Nephron progenitor cell (in vitro differentiated cells): ENCODE results near the gene MYOZ3.
A peak's percentile ranks its signal among the peaks of the same experiment; 100 is the strongest.

Experiments used
- DNase-seq: peaks from one replicate; pipeline ENCODE4 v3.0.0; 2021
- H3K27ac Mint-ChIP-seq: 2 replicates; pipeline ENCODE4 v1.8.0; 2021; ENCODE audit warnings: mild to moderate bottlenecking, moderate library complexity, mixed read lengths
- H3K27me3 Mint-ChIP-seq: 2 replicates; pipeline ENCODE4 v1.8.0; 2021; ENCODE audit warnings: mild to moderate bottlenecking, low read depth, mixed read lengths; ENCODE audit not compliant: poor library complexity
- H3K36me3 Mint-ChIP-seq: 2 replicates; pipeline ENCODE4 v1.8.0; 2021; ENCODE audit warnings: low read depth, mixed read lengths
- H3K4me1 Mint-ChIP-seq: 2 replicates; pipeline ENCODE4 v1.8.0; 2021; ENCODE audit warnings: mixed read lengths
- H3K4me3 Mint-ChIP-seq: 2 replicates; pipeline ENCODE4 v1.8.0; 2021; ENCODE audit warnings: mild to moderate bottlenecking, moderate library complexity, mixed read lengths
- H3K9me3 Mint-ChIP-seq: 2 replicates; pipeline ENCODE4 v1.8.0; 2021; ENCODE audit warnings: mild to moderate bottlenecking, moderate library complexity, mixed read lengths
- TF ChIP-seq, protein P1 (sequence below): fragments of 200-600 bp; sonication (generic); IDR thresholded peaks from 2 replicates; pipeline ENCODE4 v1.5.0; 2021; ENCODE audit warnings: antibody characterized with exemption

MYOZ3 gene

GRCh38 chr5:150670948-150671310, 9.9 kb downstream of the MYOZ3 start:
- Mint-ChIP-seq H3K27ac (no peak overlapping the region), H3K9me3 (peaks cover 5% of the 10 kb centered on the region), H3K36me3 (peaks cover 5% of the 10 kb centered on the region), H3K27me3 (peaks cover 17% of the 10 kb centered on the region), H3K4me3 (peak overlapping the region; percentile 79), H3K4me1 (peaks cover 35% of the 10 kb centered on the region)
- no peak for DNase-seq
- TF ChIP-seq, protein P1, sequence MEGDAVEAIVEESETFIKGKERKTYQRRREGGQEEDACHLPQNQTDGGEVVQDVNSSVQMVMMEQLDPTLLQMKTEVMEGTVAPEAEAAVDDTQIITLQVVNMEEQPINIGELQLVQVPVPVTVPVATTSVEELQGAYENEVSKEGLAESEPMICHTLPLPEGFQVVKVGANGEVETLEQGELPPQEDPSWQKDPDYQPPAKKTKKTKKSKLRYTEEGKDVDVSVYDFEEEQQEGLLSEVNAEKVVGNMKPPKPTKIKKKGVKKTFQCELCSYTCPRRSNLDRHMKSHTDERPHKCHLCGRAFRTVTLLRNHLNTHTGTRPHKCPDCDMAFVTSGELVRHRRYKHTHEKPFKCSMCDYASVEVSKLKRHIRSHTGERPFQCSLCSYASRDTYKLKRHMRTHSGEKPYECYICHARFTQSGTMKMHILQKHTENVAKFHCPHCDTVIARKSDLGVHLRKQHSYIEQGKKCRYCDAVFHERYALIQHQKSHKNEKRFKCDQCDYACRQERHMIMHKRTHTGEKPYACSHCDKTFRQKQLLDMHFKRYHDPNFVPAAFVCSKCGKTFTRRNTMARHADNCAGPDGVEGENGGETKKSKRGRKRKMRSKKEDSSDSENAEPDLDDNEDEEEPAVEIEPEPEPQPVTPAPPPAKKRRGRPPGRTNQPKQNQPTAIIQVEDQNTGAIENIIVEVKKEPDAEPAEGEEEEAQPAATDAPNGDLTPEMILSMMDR, result no peak

DNA sequence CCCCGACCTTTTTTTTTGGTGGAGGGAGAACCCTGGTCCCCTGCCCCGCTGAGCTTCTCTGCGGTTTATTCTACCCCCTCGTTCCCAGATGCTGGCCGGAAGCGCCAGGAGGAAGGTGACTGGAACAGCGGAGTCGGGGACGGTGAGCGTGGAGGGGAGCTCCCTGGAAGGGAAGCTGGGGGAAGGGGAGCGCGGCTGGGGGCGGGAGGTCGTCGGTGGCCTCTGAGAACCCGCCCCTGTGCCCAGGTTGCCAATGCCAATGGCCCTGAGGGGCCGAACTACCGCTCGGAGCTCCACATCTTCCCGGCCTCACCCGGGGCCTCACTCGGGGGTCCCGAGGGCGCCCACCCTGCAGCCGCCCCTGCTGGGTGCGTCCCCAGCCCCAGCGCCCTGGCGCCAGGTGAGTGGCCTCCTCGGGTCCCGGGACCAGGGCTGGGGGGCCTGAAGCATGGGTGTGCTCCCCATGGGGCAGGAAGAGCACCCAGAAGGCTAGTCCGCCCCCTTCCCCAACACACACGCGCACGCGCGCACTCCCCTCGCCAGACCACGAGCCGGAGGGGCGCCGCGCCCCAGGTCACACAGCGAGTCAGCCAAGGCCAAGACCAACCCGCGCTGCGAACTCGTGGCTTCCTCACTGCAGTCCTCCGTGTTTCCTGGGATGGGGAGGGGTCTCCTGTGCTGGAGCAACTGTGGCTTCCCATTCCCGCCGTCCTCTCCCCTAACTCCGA, 10.6 kb downstream of the MYOZ3 start:
- Mint-ChIP-seq H3K27me3 (peaks cover 17% of the 10 kb centered on the region), H3K9me3 (peaks cover 5% of the 10 kb centered on the region), H3K4me1 (peaks cover 35% of the 10 kb centered on the region), H3K27ac (no peak overlapping the region), H3K4me3 (peak overlapping the region; percentile 84), H3K36me3 (peaks cover 5% of the 10 kb centered on the region)
- TF ChIP-seq, protein P1, result no peak
- DNase-seq, result peak; percentile 45

DNA sequence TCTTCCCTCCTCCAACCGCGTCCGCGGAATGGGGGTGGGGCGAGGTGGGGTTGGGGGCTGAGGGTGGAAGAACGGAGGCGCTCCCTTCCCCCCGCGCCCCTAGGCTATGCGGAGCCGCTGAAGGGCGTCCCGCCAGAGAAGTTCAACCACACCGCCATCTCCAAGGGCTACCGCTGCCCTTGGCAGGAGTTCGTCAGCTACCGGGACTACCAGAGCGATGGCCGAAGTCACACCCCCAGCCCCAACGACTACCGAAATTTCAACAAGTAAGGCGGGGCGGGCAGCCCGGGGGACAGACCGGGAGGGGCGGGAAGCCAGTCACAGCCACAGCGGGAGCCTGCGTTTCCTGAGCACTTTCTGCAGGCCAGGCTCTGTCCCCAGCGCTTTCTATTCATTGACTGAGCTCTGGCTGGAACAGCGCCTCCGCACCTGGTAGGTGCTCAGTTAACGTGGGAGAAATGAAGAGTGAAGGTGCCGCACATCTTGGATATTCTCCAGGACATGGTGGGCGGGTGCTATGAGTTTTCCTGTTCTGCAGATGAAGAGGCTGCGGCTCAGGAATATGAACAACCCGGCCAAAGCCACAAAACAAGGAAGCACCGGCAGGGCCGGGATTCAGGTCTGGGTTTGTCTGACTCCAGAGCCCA, 11.3 kb downstream of the MYOZ3 start:
- TF ChIP-seq, protein P1, result no peak
- Mint-ChIP-seq H3K4me3 (peak overlapping the region; percentile 84), H3K36me3 (peaks cover 7% of the 10 kb centered on the region), H3K27me3 (peaks cover 17% of the 10 kb centered on the region), H3K27ac (no peak overlapping the region), H3K4me1 (peaks cover 35% of the 10 kb centered on the region), H3K9me3 (peaks cover 5% of the 10 kb centered on the region)
- DNase-seq, result peak; percentile 64

DNA sequence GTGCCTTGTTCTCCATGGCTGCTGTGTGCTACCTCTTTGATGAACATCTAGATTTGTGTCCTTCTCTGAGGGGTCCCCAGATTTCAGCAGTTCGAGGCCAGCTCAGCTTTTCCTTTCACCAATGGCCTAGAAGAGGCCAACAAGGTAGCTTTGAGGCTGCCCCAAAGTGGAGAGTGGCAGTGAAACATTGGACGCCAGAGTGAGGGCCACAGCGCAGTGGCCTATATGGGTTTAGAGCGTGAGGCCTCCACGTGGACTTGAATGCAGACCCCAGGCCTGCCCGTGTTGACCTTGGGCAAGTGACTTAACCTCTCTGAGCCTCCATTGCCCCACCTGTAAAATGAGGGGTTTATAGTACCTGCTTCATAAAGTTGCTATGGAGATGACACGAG, 11.8 kb downstream of the MYOZ3 start:
- H3K27me3 Mint-ChIP-seq, result peaks cover 17% of the 10 kb centered on the region
- H3K27ac Mint-ChIP-seq, result no peak overlapping the region
- peaks cover 10% of the 10 kb centered on the region for H3K36me3 Mint-ChIP-seq
- peaks cover 35% of the 10 kb centered on the region for H3K4me1 Mint-ChIP-seq
- TF ChIP-seq, protein P1, result no peak
- peaks cover 5% of the 10 kb centered on the region for H3K9me3 Mint-ChIP-seq
- no peak for DNase-seq
- H3K4me3 Mint-ChIP-seq, result peak overlapping the region; percentile 84

GRCh38 chr5:150674341-150674821, 13.3 kb downstream of the MYOZ3 start:
- H3K4me1 Mint-ChIP-seq, result peaks cover 35% of the 10 kb centered on the region
- no peak for DNase-seq
- H3K9me3 Mint-ChIP-seq, result peaks cover 5% of the 10 kb centered on the region
- H3K36me3 Mint-ChIP-seq, result peaks cover 10% of the 10 kb centered on the region
- TF ChIP-seq, protein P1, result no peak
- H3K27ac Mint-ChIP-seq, result peak overlapping the region; percentile 78
- peaks cover 17% of the 10 kb centered on the region for H3K27me3 Mint-ChIP-seq
- H3K4me3 Mint-ChIP-seq, result no peak overlapping the region
